ENCODE data around the gene IL36B.

Gene IL36B

DNA sequence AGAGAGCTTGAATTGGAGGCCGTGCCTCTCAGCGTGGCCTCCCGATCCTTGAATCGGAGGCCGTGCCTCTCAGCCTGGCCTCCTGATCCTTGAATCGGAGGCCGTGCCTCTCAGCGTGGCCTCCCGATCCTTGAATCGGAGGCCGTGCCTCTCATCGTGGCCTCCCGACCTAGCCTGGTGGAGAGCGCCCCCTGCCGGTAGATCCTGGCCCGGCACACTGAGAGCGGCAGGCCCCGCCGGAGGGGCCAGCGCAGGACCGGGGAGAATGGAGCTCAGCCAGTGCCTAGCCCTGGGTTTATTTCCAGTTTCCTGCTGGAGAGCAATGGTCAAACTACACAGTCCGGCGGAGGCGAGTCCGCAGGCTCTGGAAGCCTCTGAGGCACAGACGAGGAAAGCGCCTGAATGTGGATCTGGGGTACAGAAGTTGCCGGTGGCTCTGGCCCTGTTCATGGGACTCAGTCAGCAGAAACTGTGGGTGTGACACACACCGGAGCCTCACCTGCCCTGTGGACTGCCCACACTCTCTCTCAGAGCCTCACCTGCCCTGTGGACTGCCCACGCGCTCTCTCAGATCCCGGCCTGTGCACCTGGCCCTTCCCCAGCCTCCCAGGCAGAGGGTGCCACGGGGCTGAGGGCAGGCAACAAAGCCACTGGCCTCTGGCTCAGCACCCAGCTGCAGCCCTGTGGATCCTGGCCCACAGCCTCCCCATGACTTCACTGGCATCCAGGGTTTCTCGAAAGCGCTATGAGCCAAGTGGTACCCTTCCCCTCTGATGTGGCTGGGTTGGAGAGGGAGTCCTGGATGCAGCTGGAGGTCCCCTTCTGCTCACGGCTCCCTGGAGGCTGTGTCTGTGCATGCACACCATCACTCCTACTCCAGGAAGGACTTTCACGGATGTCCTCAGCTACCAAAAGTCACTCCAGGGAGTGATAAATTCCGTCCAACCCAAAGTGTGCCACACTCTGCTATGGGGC, 1.5 kb downstream of the IL36B start:
- FAIRE-seq, result no peak

DNA sequence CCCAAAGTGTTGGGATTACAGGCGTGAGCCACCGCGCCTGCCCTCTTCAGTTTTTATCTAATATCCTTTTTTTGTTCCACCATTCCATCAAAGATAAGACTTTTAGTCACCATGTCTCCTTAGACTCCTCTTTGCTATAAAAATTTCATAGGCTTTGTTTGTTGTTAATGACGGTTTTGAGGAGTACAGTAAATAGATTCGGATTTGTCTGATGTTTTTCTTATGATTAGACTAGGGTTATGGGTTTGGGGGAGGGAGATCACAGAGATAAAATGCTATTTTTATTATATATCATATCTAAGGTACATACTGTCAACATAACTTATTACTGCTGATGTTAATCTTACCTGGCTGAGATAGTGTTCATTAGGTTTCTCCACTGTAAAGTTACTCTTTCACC, 6.2 kb downstream of the IL36B start:
- FAIRE-seq, result no peak

DNA sequence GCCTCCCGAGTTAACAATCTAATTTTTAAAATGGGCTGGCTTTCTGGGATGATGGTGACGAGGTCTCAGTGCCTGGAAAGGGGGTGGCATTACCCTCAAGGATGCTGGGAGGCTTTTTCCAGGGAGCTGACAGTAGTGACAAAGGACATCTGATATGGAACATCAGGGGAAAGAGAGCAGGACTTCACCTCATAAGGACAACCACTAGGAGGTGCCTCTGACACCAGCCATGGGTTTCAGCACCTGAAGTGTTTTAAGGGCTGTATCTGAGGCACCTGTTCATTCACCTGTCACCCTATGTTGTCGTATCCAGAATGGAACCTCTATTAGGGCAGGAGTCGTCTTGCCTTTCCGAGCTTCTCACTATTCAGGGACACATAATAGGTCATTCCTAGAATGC, 10.8 kb downstream of the IL36B start:
- FAIRE-seq, result no peak

DNA sequence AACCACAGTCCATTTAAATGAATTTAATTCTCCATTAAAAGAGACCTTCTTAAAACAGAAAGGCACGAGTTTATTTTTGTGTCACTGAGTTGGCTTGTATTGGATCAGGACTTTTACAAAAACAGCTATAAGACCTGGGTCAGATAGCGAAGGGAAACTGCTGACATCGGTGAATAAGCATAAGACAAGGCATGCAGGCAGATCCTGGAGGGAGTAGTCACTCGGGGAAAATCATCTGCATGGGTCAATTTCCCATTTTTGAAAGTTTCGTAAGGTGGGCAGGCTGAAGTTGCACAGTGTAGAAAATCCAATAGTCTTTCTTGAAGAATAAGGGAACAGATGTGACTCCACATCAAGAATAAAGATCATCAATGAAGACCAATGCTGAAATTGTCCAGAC, 12.9 kb downstream of the IL36B start:
- FAIRE-seq, result no peak

DNA sequence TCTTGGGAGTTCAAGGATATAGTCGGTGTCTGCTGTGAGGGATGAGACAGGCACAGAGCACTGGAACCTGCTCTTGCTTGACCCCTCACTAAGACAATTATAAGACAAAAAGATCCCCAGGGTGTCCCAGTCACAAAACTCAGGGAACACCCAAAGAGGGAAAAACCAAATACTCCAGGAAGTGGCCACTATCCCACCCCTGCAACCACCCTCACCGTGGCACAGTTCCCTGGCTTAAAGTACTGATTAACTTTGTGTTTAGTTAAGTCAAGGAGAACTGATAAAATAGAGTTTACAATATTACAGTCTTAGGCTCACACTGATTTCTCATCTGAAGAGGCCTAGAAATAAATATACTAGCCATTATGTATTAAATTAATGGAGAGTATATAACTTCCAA, 13.5 kb downstream of the IL36B start:
- FAIRE-seq, result no peak

DNA sequence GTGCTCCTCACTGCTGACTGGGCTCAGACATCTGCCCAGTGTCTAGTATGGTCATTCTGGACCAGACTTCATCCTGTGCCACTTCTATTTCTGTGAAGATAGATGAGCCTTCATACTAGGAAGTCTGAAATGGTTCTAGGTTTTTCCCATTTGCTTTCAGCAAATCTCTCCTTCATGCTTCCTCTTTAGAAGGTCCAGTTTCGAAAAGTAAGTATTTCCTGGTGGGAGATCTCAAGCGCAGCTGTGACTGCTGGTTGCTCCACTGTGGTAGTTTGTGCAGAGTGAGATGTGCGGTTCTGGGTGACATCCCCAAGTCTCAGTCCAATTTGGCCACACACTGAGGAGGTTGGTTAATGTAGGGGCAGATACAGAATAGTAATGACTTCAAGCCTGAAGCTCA, 14.4 kb downstream of the IL36B start:
- FAIRE-seq, result no peak

DNA sequence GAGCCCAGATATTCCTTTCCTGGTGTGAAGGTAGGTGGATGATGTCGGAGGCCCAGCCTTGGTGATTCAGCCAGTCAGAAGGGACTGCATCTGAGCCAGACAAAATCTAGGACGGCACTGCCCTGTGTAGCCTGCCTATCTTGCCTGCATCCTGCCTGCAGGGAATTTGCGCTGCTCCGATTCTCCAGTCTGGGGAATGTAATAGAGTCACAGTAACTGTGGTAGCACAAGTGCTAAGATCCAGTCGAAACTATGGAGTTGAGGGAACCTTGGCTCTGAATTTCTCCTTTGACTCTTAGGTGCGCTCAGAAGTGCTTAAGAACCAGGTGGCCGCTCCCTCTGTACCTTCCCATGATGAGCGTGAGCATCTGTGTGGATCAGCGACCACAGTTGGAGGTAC, 15.9 kb downstream of the IL36B start:
- no peak for FAIRE-seq

DNA sequence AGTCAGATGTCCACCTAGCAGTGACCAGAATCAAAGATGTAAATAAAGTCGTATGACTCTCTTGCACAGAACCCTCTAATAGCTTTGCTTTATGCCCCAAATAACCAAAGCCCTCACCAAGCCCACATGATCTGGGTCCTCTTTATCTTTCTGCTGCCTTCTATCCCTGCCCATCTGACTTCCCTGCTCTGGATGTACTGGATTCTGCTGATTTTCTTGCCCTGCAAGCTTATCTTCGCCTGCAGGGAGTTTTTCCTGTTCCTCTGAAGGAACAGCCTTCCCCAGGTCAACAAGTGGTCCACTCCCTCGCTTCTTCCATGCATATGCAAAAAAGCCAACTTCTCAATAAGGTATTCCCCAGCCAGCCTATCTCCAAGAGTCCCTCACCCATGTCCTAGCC, 18.7 kb downstream of the IL36B start:
- no peak for FAIRE-seq

DNA sequence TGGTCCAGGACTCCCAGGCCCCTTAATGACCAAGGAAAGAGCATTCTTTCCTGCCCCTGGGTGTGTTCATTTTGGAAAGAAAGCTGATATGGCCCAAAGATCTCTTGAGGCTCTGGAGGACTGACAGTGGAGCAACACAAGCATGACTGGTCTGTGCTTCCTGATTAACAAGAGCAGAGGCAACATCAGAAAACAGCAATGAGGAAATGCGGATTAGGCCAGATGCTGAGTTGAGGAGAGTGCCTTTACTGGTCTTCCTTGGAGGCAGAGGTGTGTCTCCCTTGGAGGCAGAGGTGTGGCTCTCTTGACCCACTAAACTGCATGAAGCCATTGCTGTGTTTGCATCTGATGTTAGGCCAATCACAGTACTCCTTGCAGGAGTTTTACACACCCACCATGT, 19.9 kb downstream of the IL36B start:
- no peak for FAIRE-seq

DNA sequence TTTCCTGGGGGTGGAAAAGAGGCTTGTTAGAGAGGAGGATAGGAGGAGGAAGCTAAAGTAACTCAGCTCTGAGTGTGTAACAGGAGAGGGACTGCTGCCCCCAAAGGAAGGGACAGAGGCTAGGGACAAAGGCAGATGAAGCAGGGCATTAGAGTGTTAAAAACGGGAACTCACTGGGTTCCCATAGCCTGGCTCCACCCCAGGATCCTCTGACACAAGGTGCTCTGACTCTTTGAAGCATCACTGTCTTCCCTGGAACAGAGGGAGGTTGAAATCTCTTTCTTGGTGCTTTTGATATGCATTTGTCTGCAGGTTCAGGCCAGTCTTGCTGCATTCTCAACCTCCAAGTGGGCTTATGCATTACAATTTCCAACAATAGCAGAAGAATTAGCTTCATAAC, 24.6 kb downstream of the IL36B start:
- FAIRE-seq, result no peak

DNA sequence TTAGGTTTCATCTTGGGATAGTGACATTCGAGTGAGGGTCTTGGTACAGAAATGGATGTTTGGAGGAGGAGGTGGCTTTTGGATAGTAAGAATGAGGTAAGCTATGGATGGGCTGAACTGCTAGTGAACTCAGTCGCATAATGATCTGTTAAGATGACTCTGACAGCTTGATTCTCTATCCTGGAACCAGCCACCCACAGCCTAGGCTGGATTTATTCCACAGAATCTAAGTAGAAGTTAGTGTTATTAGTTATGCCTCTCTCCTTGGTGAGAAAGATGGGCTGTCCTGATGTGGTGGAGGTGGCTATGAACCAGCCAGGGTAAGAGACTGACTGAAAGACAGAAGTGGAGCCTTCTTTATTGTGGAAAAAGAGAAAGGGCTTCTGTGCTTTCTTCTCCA, 25.0 kb downstream of the IL36B start:
- no peak for FAIRE-seq

DNA sequence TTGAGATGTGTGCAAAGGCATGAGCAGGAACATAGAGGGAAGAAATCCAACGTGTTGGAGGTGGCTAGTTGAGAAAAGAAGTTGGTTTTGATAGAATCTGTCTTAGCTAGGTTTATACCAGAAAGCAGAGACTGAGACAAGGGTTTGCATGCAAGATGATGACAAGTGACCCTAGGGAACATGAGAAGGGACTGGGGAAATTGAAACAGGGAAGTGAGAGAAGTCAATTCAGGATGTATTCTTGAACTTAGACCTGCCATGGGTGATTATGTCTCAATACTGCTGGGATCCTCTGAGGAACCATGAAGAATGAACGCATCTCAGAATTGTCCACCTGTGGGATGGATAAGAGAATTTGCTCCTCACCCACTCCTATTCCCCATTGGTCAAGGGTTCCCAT, 26.9 kb downstream of the IL36B start:
- no peak for FAIRE-seq

DNA sequence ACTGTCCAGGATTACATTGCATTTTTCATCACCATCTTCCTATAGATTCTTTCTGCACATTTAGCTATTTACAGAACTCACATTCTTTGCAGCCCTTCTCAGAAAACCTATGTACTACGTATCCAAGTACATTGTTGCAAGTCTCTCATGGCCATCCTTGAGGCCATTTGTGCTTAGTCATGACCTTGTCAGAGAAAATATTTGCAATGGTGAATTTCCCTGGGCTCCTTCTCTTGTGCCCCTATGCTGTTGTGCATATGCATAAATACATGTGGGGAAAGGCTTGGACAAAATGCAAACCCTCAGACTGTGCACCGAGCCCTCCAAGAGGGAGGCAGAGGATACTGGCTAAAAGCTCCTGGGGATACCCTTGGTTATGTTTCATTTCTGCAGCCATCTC, 27.9 kb downstream of the IL36B start:
- no peak for FAIRE-seq

DNA sequence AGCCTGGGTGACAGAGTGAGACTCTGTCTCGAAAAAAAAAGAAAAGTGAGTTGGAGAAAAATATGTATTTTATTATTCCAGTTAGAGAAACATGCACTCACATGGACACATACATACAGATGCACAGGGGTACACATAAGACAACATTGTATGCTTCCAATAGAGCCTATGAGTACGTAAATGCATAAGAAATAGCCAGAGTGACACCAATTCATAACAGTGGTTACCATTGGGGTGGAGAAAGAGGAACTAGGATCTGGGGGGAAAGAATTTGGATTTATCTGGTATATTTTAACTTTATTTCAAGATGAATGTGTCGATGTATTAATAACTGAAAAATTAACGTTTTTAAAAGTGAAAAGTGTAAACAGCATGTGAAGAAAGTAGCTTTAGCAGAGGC, 31.4 kb downstream of the IL36B start:
- FAIRE-seq, result no peak

DNA sequence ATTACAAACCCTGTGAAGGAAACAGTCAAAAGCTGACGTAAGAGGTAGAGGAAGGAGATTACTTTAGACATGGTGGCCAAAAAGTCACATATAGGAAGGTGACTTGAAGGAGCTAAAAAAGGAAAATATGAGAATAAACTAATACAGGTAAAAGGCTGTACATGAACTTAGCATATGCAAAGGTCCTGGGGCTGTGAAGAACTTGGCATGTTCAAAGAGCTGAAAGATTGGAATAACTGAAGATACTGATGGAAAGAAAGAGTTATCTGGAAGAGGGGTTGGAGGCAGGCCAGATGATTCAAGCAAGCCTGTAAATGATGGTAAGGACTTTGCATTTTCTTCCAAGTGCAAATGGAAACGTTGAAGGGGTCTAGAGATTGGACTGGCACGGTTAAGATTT, 34.2 kb downstream of the IL36B start:
- FAIRE-seq, result no peak

DNA sequence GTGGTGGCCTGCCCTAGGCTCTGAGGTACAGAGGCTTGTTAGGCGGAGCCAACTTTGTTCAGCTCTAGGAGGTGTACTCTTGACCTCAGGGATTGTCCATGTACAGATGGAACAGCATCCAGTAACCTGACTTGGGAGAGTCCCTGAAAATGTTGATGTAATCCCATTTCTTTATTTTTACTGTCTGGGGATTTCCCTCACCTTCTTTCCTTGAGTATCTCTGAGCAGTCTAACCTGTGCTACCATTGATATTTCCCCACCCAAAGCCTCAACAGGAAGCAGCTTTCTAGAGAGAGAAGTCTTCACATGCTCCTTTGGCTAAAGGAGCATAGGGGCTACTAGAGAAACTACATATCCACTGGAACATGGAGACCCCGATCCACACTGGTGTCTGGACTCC, 37.0 kb downstream of the IL36B start:
- FAIRE-seq, result no peak

DNA sequence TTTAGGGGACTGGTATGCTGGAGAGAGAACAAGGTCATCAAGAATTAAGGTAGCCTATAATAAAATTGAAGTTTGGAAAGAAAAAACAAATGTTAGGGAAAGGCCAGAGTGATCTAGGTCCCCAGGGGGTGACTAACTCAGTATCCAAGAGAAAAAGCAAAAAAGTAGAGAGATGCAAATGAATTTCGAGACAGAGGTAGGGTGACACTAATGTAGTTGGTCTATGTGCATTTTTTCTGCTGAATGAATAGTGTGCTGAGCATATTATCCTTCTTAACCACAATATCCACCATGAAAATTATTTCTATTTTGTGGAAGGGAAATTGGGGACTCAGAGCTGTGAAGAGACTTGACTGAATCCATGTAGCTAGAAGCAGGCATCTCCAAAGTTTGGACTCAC, 37.6 kb downstream of the IL36B start:
- no peak for FAIRE-seq

DNA sequence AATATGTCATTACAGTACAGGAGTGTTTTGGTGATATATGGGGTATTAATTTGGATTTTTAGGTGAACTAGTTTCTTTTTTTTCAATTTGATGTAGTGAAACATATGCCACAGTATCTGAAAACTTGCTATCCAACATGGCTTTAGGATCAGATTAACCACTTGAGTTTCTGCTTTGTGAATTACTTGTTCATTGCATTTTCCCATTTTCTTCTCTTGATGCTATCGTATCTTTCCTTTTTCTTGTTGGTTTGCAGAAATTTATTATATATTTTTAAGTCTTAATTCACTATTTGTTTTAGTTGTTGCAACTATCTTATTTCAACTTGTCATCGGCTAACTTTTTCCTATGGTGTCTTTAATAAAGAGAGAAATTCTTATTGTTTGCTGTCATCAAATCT, 38.6 kb downstream of the IL36B start:
- FAIRE-seq, result no peak

DNA sequence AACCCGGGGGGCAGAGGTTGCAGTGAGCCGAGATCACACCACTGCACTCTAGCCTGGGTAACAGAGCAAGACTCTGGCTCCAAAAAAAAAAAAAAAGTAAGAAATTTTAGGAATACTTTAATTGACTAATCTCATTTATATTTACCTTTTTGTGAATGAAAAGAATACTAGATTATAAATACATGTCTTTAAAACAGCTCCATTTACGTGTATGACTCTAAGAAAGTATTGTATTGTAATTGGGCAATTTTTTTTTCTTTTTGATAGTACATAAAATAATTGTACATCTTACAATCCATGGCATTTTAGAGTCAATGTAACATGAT, 39.4 kb downstream of the IL36B start:
- FAIRE-seq, result no peak

DNA sequence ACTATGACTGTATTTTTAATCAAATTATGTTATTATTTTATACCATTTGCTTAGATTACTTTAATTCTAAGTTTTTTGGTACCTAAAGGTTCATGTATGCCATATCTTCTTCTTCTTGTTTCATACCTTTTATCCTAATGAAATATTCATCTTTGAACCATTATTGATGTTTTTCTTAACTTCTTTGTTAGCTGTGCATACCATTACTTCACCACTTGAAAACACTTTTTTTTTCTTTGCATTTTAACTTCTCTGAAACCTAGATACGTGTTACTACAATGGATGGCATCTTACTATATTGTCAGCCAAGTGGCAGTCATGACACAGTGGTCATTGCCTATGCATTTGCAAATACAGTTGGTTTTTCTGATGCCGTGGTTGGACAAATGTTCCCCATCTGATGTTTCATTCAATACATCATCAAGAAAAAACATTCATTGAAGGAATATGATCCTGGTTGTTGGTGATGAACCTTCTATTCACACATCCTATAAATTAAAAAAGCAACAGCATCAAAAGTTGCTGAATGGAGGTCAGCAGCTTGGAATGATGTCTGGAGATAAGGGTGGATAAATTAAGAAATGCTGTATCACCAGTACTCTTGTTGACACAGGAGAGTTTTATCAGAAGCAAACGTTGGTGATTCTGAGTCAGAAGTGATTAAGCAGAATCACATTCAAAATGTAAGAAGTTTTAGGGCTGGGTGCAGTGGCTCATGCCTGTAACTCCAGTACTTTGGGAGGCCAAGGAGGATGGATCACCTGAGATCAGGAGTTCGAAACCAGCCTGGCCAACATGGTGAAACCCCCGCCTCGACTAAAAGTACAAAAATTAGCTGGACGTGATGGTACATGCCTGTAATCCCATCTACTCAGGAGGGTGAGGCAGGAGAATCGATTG, 40.0 kb downstream of the IL36B start:
- FAIRE-seq, result no peak

DNA sequence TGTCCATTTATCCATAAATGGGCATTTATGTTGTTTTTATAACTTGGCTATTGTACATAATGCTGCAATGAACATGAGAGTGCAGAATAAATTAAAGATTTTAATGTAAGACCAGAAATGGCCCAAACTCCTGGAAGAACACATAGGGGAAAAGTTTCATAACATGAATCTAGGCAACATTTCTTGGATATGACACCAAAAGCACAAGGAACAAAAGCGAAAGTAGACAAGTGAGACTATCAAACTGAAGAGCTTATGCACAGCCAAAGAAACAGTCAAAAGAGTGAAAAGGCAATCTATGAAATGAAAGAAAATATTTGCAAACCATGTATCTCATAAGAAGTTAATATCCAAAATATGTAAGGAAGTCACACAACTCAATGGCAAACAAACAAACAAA, 41.6 kb downstream of the IL36B start:
- FAIRE-seq, result no peak

DNA sequence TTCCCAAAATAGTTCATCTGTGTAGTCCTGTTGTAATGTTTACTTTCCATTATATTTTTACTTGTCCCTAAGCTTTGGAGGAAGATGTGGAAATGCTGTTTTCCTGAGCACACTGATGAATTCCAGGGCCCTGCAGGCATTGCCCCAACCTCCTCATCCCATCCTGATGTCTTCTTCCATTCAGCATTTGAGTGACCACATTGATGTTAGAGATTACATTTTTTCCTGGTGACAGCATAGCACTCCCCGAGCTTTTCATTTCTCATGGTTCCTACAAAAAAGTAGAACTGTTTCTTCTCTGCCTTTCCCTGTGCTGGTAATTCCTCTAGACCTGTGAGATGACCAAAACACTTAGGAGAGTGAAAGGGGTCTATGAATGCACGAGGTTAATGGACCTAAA, 42.6 kb downstream of the IL36B start:
- FAIRE-seq, result no peak

DNA sequence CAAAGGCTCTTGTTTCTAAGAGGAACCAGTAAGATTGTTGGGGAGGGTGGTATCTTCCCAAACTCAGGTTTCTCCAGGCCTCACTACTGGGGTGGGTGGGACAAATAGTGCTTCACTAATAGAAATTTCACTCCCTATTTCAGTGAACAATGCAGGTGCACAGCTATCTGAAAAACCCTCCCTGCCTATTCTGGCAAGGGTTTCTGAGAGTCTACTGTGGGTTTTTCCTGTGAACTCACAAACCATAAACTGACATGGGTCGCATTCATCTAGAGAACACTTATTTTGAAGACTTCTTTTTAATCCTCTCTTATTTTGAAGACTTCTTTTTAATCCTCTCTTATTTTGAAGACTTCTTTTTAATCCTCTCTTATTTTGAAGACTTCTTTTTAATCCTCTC, 43.0 kb downstream of the IL36B start:
- peak; percentile 31 for FAIRE-seq

DNA sequence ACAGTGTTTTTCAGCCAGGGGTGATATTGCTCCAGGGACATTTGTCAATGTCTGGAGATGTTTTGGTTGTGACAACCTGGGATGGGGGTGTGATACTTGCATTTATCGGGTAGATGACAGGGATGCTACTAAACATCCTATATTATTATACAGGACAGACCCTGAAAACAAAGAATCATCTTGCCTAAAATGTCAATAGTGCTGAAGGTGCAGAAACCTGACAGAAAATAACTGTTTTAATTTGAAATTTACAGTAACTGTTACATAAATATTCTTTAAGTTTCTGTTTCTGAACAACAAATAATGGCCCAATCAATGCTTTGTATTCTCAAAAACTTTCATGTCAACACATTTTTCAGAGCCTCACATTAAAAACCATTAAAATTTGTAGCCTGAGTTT, 45.4 kb downstream of the IL36B start:
- no peak for FAIRE-seq
